Stimulated activated CD8-positive, alpha-beta memory T cell treated with anti-CD3 and anti-CD28 coated beads, Interleukin-4, amount 100 ng/mL, for 48 hours (primary cell): ENCODE results near the gene UTP18.
"Not testable (repeated sequence)": the region's sequence is repeated elsewhere in the genome, so short reads cannot be mapped to it uniquely, and the experiment has no call there.

Source experiments
- DNase-seq: peaks from one replicate; pipeline ENCODE4 v3.0.0-alpha.2; 2020

The UTP18 gene

DNA sequence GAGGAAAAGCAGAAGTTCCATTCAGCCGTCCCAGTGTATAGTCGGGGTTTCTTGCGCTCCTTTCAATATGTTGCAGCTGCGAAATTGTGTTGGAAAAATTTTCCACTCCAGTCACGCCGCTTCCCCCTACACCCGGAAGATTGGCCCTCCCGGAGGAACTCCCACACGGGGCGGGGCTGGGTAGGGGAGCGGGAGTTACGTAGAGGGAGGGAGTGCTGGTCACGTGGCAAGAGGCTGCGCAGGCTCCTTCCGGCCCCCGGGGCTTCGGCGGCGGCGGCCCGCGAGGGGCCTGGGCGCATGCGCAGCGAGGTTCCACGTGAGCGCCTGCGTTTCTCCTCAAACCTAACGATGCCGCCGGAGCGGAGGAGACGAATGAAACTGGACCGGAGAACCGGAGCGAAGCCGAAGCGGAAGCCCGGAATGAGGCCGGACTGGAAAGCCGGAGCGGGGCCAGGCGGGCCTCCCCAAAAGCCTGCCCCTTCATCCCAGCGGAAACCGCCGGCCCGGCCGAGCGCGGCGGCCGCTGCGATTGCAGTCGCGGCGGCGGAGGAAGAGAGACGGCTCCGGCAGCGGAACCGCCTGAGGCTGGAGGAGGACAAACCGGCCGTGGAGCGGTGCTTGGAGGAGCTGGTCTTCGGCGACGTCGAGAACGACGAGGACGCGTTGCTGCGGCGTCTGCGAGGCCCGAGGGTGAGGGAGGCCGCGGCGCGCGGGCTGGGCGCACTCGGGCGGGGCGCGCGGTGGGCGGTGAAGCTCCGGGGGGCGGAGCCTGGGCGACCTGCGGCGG, at the start of gene UTP18:
UTP18 (plus strand) TSS at position 310 of the 787 bp plus-strand sequence; CDS start at position 349, 39 bp downstream.
- peak; percentile 96 for DNase-seq

DNA sequence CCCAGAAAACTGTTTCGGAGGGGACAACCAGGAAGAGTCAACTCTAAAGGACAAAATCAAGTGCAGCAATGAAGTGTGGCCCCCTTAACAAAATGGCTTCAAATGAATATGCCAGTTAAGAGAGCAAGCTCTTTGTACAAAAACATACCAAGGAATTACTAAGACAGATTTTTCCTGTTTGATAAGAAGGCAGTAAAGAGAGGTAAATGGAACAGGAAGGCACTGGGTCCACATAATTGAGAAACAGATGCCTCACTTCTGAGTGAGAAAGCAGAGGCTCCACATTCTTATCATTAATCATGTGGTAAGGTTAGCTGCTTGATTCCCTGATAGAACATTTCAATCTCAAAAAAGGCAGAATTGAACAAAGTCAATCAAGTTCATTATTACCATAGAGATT, 45.4 kb upstream of the UTP18 start:
- no peak for DNase-seq

DNA sequence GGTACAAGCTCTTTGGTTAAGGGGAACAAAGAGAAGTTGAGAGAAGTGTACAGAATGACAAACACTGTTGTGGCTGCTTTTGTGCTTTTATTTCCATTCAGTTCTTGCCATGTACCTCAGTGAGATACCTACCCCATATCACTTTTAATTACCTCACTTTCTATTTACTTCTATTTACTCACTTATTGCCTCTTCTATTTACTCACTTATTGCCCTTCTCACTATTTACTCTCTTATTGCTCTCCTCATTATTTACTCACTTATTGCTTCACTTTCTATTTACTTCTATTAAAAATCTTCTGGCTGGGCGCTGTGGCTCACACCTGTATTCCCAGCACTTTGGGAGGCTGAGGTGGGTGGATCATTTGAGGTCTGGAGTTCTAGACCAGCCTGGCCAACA, 42.4 kb upstream of the UTP18 start:
- no peak for DNase-seq

DNA sequence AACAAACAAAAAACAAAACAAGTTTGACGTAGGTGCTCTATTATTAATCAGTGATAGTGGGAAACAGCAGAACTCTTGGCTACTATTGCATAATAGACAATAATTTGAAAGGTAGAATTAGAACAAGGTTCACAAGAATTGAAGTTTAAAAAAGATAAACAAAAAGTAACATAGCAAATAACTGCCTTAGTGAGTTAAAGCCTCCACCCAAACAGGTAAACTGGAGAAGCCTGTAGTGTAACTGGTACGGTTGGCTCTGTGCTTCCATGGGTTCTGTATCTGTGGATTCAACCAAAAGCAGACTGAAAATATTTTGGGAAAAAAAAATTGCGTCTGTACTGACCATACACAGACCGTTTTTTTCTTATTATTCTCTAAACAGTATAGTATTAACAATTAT, 39.0 kb upstream of the UTP18 start:
- no peak for DNase-seq

DNA sequence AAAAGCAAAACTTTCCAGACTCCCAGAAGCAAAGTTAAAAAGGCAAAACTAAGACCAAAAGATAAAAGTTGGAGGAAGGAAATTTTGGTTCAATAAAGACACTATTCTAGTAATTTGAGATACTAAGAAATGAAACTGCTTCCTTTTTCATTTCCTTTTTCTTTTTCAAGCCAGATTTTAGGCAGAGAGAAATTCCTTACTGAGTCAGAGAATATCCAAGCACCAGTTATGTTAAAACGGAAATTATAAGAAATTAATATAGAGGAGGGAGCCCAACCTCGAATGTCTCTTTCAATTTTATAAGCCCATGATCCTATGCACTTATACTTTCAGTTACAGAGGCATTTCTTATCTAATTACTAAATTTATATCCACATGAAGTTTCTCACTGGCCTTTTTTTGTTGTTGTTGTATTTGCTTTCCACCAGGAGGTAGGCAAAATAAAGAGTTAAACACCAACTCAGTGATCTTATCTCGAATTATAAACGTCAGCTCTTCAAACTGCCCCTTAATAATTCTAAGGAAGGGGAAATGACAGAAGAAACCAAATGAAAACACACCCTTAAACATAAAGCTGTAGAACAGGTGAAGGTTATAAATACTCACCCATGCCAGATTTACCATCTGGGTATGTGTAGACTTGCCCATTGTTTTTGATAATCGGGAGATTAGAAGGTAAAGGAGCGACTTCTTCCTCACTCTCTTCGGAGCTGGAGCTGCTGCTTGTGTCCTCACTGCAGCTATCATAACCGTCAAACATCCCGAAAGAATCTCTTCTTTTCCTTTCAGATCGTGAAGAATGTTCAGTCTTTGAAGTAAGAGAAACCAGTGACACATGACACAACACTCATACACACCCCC, 35.7 kb upstream of the UTP18 start:
- no peak for DNase-seq

DNA sequence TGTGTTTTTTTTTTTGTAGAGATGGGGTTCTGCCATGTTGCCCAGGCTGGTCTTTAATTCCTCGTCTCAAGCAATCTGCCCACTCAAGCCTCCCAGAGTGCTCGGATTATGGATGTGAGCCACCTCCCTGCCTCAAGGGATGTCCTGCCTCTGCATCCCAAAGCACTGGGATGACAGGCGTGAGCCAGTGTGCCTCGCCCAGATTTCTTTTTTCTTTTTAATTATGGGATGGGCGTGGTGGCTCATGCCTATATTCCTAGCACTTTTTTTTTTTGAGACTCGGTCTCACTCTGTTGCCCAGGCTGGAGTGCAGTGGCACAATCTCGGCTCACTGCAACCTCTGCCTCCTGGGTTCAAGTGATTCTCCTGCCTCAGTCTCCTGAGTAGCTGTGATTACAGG, 34.8 kb upstream of the UTP18 start:
- DNase-seq: not testable (repeated sequence)

DNA sequence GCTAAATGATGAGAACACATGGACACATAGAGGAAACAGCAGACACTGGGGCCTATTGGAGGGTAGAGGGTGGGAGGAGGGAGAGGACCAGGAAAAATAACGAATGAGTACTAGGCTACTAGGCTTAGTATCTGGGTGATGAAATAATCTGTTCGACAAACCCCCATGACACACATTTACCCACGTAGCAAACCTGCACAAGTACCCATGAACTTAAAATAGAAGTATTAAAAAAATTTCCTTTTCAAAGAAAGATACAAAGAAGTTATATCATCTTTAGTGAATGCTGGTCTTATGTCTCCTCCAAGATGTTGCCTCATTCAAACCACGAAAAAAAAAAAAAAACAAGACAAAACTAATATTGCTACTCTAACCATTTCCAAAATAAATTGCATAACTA, 32.2 kb upstream of the UTP18 start:
- DNase-seq: no peak

DNA sequence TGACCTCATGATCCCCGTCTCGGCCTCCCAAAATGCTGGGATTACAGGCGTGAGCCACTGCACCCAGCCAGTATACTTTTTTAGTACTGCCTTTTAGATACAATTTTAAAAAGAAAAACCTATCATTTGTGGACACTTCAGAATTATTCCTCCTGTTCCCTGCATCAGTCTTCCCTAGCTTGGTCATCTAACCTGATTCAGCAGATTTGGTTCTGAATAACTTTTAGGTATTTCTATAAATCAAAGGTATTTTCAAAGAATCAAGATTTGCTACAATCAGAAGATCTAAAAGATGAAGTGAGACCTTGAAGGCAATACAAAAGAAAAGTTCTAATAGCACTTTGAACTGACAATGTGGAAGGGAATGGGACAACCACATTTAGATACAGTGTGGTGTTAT, 30.5 kb upstream of the UTP18 start:
- no peak for DNase-seq

DNA sequence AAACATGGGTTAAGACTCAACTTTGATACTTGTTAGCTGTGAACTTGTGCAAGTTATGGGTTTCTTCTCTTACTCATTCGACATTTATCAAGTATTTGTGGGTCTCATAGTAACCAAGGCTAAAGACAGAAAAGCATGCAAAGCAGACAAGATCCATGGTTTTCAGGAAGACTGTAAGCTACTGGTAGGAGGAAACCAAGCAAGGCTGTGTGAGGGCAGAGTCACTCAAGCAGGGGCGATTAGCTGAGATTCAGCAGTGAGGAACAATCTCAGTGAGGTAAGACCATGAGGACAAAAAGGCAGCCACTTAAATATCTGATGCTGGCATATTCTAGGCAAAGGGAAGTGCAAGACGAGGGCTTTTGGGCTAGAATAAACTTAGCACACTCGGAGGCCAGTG, 30.0 kb upstream of the UTP18 start:
- DNase-seq: no peak

DNA sequence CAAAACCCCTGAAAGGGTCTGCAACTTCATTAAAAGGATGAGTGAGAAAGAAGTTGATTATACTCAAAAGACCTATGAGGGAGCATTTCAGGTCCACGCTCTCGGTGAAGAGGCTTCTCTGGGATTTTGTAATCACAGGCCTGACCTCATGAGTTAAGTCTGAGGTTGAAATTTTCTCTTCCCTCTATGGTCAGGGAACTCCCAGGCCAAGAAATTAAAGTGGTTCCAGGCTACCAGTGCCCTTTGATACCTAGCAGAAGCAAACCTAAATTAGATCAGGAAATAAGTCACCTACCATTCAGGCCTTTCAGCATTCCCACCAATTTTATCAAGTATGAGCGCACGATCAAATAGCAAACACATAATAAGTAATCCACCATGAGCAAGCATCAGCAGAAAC, 28.3 kb upstream of the UTP18 start:
- DNase-seq: no peak

DNA sequence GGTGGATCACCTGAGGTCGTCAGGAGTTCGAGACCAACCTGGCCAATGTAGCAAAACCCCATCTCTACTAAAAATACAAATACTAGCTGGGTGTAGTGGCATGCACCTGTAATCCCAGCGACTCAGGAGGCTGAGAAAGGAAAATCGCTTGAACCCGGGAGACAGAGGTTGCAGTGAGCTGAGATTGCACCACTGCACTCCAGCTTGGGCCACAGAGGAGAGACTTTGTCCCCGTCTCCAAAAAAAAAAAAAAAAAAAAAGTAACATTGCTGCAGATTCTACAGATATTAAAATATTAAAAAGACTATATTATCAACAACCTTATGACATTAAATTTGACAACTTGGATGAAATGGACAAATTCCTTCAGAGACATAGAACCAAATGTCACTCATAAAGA, 26.2 kb upstream of the UTP18 start:
- no peak for DNase-seq

DNA sequence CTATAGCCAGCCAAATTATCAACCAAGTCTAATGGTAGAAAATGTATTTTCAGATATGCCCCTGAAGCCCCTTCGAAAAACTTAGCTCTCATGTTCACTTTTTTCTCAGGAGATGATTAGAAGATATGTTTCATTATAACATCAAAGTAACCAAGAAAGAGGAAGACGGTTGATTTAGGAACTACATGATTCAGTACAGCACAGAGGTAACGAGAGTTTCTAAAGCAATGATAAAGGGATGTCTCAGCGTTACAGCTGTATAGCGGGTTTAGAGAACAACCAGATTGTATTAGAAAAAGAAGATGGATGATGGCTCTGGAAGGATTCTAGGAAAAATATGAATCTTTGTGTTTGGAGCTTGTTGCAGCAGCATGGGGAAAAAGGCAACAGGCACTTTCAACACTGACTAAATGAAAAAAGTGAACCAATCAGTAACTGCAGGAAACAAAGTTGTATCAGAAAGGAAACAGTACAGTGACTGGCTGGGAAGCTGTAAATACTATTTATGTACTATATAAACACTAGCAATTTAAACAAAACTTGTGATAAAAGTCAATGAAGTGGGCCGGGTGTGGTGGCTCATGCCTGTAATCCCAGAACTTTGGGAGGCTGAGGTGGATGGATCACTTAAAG, 22.0 kb upstream of the UTP18 start:
- no peak for DNase-seq

DNA sequence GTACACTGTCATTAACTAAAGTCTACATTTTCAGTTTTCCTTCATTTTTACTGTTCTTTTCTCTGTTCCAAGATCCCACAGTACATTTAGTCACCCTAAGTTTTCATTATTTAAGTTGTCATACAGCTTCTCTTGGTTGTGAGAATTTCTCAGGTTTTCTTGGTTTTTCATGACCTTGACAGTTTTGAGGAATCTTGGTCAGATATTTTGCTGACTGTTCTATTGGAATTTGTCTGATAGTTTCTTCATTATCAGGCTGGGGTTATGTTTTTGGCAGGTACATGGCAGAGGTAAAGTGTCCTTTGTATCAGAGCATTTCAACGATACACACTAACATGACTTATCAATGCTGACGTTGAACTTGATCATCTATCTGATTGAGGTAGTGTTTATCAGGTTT, 20.1 kb upstream of the UTP18 start:
- DNase-seq: no peak

DNA sequence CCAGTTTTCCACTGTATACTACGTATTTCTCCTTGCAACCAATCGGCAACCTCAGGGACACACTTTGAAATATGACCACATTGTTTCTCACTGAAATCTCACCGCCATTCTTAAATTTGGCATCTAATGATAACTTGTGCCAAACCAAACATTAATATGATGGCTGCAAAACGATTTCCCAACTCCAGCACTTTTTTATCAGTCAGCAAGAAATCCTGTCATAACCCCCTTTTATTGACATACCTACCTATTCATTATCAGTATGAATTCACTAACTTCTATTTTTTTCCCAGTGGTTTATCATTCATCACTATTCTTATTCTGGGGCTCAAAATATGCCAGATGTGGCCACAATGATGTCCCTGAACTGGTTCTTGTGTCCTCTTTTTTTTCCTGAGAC, 16.3 kb upstream of the UTP18 start:
- no peak for DNase-seq

DNA sequence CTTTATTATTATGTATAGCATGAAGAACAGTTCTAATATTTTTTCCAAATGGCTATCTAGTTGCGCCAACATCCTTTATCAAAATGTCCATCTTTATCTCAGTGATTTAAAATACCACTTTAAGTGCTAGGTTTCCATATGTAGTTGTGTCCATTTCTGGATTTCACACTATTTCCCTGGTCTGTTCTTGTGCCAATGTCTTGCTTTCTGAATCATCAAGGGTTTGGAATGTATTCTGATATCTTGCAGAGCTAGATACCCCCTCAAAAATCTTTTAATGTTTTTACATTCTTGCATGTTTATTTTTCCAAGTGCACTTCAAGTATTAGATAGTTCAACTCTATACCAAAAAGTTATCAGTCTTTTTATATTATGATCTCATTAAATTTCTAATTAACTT, 14.8 kb upstream of the UTP18 start:
- no peak for DNase-seq

DNA sequence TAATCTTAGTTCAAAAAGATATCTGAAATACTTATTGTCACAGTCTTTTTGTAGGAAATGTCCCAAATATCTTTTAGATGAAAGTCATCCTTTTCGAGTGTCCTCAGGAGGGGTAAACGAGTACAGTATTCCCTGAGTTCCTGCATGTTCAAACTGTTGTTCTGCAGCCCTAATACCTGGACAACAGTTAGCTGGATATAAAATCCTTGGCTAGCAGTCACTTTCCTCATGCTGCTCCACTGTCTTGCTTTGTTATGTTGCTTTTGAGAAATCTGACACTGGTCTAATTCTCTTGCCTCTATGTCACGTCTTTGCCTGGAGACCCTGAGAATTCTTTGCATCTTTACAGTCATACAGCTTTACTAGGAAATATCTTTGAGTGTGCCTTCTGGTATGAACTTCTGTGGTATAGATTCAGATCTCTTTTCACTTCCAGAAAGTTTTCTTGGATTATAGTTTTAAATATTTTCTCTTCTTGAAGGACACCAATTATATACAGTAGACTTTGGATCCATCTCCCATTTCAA, 10.0 kb upstream of the UTP18 start:
- no peak for DNase-seq

DNA sequence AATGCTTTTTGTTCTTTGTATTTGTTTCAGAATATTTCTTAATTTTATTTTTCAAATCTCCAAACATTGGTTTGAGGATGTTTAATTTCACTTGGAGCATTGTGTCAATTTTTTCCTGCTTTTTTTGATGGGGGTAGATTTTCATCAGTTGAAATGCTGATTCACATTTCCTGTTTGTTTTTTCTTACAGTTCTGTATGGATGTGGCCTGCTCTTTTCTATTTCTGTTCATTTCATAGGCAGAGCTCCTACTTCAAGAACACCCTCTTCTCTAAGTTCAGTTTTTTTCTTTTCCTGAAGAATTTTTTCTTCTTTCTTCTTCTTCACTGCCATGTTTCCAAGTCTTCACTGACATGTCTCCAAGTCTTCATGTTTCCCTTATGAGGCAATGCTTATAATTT, 9.3 kb upstream of the UTP18 start:
- no peak for DNase-seq

DNA sequence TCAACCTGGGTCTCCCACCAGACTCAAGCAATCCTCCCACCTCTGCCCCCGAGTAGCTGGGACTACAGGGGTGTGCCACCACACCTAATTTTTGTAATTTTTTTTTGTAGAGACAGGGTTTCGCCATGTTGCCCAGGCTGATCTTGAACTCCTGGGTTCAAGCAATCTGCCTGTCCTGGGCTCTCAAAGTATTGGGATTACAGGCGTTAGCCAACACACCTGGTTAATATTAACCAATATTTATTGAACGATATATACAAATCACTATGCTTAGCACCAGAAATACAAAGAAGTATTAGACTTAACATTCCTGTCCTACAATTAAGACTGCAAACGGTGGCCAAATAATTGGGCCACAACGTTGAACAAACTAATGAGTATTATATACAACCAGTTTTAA, 4.7 kb upstream of the UTP18 start:
- no peak for DNase-seq

DNA sequence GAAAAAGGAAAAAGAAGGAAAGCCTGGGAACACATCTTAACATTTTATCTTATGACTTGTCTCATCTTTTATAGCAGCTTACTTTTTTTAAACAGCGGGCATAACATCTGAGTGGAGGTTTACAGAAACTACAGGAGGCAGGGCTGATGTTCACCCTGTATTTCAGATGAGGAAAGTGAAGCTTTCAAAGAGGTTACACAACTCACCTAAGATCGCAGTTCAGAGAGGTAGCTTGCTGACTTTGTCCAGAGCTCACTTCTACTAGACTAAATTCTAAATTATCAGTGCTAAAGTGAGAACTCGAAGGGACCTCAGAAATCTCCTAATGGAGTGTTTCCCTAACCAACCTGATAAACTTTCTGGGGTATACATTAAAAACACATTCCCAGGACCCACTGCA, 4.2 kb upstream of the UTP18 start:
- DNase-seq: no peak

DNA sequence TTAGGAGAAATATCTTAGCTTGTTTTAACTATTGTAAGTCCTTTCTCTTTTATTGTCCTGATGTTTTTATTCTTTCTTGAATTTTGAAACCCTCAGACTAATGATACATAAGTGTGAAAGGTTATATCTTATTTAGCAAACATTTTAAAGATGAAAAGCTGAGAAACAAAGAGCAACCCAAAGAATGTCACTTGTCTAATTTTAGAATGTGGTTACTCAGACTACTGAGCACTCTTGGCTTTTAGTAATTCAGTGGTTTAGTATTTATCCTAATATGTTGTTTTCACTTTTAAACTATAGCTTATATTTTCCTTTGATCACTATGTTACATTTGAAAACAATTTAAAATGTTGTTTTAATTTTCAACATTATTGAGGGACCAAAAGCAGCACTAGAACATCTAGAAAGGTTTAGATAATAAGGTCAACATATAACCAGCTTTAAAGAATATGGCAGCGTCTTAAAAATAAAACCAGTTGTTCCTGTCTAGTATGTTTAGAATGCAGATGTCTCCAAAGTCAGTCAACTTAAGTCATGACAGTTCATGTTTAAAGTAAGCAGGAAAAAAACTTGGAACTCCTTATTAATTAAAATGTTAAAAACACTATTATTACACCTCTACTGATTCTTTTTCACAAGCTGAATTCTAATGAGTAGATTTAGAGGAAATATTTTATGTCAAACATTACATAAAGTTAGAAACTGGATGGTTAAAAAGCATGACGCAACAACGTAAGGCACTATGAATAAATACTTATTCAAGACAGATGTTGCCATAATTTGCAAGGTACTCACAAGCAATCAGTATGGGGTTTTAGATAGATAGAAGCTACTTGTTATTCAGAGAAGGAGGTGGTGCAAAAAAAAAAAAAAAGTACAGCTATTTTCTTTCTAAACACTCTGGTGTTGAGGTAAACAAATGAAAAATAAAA, 2.9 kb upstream of the UTP18 start:
- DNase-seq: no peak

DNA sequence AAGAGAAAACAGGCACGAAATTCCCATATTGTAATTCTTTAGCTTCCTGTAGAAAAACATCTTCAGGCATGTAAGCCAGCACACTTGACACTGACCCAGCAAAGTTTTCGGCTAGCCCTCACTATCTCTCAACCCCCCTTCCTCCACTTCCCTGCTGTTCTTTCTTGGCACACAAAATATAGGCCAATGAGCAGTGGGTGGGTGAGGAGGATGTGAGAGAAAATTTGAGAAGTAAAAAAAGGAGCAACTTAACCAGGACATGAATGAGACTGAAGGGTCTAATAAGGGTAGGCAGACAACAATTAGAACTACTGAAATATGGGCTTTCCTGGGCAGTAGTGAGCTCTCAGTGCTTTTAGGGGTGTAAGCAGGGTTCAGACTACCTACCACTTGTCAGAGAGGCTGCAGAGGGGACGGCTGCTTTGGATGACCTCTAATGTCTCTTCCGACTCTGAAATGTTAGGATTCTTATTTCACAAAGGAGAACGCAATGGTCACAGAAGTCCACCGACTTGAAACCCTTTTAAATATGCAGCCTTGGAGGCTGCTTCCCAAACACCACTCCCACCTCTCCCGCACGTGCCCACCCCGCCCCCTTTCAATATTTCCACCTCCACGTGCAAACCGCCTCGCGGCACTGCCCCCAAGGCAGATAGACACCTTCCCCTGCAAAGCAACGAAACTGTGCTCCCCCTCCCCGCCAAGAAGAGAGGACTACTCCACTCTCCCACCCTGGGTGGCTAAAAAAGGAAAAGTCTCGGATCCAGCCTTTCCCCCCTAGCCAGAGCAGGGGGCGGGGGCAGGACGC, 1.4 kb upstream of the UTP18 start:
- DNase-seq: peak; percentile 33
